Measurements from ENCODE around the gene GRK5. TPM values are rescaled to one million over a fixed set of nuclear protein-coding genes. Genes with fewer than 3 reads are reported as not detected.

GRK5 gene
- total RNA-seq, 1 donor from 2014 or later, result 163 TPM

DNA sequence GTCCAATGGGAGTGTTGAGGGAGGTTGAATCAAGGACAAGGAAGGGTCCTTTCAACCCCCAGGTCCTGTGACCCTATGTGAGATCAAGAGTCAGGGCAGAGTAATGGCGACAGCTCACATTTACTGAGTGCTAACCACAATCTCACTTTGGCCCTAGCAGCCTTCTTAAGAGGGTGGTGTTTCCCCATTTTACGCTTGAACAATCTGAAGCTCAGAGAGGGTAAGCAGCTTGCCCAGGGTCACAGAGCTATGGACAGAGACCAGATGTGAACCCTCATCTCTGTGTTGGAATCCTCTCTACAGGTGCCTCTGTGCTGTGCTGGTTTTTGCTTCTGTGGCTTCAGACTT, 102.0 kb downstream of the GRK5 start:
- peaks cover 13% of the 10 kb centered on the region for H3K27me3 Mint-ChIP-seq (ENCODE audit: unreplicated experiment)
- H3K9me3 Mint-ChIP-seq (ENCODE audit: unreplicated experiment), result no peaks in the 10 kb centered on the region
- TF ChIP-seq, protein P1, sequence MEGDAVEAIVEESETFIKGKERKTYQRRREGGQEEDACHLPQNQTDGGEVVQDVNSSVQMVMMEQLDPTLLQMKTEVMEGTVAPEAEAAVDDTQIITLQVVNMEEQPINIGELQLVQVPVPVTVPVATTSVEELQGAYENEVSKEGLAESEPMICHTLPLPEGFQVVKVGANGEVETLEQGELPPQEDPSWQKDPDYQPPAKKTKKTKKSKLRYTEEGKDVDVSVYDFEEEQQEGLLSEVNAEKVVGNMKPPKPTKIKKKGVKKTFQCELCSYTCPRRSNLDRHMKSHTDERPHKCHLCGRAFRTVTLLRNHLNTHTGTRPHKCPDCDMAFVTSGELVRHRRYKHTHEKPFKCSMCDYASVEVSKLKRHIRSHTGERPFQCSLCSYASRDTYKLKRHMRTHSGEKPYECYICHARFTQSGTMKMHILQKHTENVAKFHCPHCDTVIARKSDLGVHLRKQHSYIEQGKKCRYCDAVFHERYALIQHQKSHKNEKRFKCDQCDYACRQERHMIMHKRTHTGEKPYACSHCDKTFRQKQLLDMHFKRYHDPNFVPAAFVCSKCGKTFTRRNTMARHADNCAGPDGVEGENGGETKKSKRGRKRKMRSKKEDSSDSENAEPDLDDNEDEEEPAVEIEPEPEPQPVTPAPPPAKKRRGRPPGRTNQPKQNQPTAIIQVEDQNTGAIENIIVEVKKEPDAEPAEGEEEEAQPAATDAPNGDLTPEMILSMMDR (IDR thresholded peaks at IDR 0.05; ENCODE audit: unreplicated experiment), result no peak
- H3K4me3 Mint-ChIP-seq (ENCODE audit: unreplicated experiment), result no peak overlapping the region
- H3K27ac Mint-ChIP-seq (ENCODE audit: unreplicated experiment), result no peak overlapping the region
- peaks cover 62% of the 10 kb centered on the region for H3K4me1 Mint-ChIP-seq (ENCODE audit: unreplicated experiment)
- peaks cover 42% of the 10 kb centered on the region for H3K36me3 Mint-ChIP-seq (ENCODE audit: low read depth, unreplicated experiment)
- no peak for DNase-seq (ENCODE audit: low spot score)

DNA sequence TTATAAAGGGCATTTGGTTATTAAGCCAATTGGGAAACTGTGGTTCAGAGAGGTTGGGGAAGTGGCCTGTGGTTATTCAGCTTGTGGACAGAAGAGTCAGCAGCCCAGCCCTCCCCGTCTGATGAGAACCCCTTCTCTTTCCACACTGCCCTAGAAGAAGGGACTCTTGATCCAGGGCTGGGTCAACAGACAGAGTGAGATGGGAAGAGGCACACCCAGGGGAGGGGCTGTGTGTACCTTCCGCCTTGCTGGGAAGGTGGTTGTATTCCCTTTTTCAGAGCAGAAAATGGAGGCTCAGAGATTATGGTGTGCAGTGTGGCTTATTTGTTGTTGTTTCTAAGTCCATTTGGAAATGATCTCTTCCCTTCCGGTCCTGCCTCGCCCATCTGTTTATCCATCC, 103.4 kb downstream of the GRK5 start:
- TF ChIP-seq, protein P1 (IDR thresholded peaks at IDR 0.05; ENCODE audit: unreplicated experiment), result no peak
- peaks cover 35% of the 10 kb centered on the region for H3K36me3 Mint-ChIP-seq (ENCODE audit: low read depth, unreplicated experiment)
- no peaks in the 10 kb centered on the region for H3K9me3 Mint-ChIP-seq (ENCODE audit: unreplicated experiment)
- H3K4me1 Mint-ChIP-seq (ENCODE audit: unreplicated experiment), result peaks cover 58% of the 10 kb centered on the region
- H3K27ac Mint-ChIP-seq (ENCODE audit: unreplicated experiment), result peak overlapping the region; percentile 19
- H3K27me3 Mint-ChIP-seq (ENCODE audit: unreplicated experiment), result peaks cover 16% of the 10 kb centered on the region
- no peak overlapping the region for H3K4me3 Mint-ChIP-seq (ENCODE audit: unreplicated experiment)
- no peak for DNase-seq (ENCODE audit: low spot score)

DNA sequence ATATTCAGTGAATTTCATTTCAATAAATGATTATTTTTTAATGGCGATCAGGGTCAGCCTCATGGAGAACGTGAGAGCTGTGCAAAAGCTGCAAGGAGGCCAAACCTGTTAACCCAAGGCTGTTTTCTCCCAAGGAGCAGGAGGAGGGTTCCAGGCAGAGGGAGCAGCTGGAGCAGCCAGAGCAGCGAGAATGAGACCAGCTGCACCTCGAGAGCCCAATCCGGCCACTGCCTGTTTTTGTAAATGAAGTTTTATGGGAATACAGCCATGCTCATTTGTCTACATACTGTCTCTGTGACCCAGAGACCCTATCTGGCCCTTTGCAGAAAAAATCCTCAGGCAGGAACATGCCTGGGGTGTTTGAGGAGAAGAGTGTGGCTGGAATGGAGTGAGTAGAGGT, 104.9 kb downstream of the GRK5 start:
- peak overlapping the region; percentile 7 for H3K27ac Mint-ChIP-seq (ENCODE audit: unreplicated experiment)
- H3K4me3 Mint-ChIP-seq (ENCODE audit: unreplicated experiment), result no peak overlapping the region
- no peak for DNase-seq (ENCODE audit: low spot score)
- H3K36me3 Mint-ChIP-seq (ENCODE audit: low read depth, unreplicated experiment), result peaks cover 26% of the 10 kb centered on the region
- H3K4me1 Mint-ChIP-seq (ENCODE audit: unreplicated experiment), result peaks cover 59% of the 10 kb centered on the region
- TF ChIP-seq, protein P1 (IDR thresholded peaks at IDR 0.05; ENCODE audit: unreplicated experiment), result no peak
- H3K27me3 Mint-ChIP-seq (ENCODE audit: unreplicated experiment), result peaks cover 22% of the 10 kb centered on the region
- no peaks in the 10 kb centered on the region for H3K9me3 Mint-ChIP-seq (ENCODE audit: unreplicated experiment)

DNA sequence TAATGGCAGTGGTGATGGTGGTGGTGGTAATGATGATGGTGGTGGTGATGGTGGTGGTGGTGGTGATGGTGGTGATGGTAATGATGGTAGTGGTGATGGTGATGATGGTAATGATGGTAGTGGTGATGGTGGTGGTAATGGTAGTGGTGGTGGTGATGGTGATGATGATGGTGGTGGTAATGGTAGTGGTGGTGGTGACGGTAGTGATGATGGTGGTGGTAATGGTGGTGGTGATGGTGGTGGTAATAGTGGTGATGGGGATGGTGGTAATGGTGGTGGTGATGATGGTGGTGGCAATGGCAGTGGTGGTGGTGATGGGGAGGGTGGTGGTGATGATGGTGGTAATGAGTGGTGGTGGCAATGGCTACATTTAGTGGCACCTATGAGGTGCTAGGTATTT, 105.7 kb downstream of the GRK5 start:
- Mint-ChIP-seq H3K4me1 (ENCODE audit: unreplicated experiment) (peaks cover 61% of the 10 kb centered on the region), H3K27ac (ENCODE audit: unreplicated experiment) (peak overlapping the region; percentile 6), H3K36me3 (ENCODE audit: low read depth, unreplicated experiment) (peaks cover 24% of the 10 kb centered on the region), H3K9me3 (ENCODE audit: unreplicated experiment) (no peaks in the 10 kb centered on the region), H3K4me3 (ENCODE audit: unreplicated experiment) (peak overlapping the region; percentile 7), H3K27me3 (ENCODE audit: unreplicated experiment) (peaks cover 26% of the 10 kb centered on the region)
- TF ChIP-seq, protein P1 (IDR thresholded peaks at IDR 0.05; ENCODE audit: unreplicated experiment), result no peak
- DNase-seq (ENCODE audit: low spot score), result no peak

DNA sequence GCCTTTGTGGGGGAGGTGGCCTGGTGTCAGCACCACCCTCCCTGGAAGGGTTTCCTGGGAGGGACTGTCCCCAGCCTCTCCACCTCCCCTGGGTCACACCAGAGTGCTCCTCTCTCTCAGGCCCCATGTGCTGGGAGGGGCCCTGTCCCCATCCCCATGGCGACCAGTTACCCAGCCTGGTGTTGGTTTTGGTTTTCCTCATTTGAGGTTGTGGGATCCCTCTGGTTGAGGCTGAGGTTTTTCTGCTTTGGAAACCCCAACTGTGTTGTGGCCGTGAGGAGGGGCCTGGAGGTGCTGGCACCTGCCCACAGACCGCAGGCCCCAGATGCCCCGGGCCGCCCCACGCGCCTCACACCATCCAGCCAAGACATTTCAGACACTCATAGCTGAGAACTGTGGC, 106.3 kb downstream of the GRK5 start:
- Mint-ChIP-seq H3K4me1 (ENCODE audit: unreplicated experiment) (peaks cover 62% of the 10 kb centered on the region), H3K27ac (ENCODE audit: unreplicated experiment) (no peak overlapping the region), H3K4me3 (ENCODE audit: unreplicated experiment) (no peak overlapping the region), H3K9me3 (ENCODE audit: unreplicated experiment) (no peaks in the 10 kb centered on the region), H3K36me3 (ENCODE audit: low read depth, unreplicated experiment) (peaks cover 21% of the 10 kb centered on the region), H3K27me3 (ENCODE audit: unreplicated experiment) (peaks cover 29% of the 10 kb centered on the region)
- DNase-seq (ENCODE audit: low spot score), result no peak
- TF ChIP-seq, protein P1 (IDR thresholded peaks at IDR 0.05; ENCODE audit: unreplicated experiment), result no peak

Measured in endothelial cell (in vitro differentiated cells).